Stimulated activated CD4-positive, alpha-beta T cell treated with anti-CD3 and anti-CD28 coated beads, TNF-alpha, amount 100 ng/mL, for 1 hour (primary cell): Measurements from ENCODE around the gene ATP5MC3.

Experiments
- DNase-seq, 3 donors: peaks; one replicate each; pipeline ENCODE4 v3.0.0-alpha.2; 2020; ENCODE audit warnings: low read depth in 3 of 3, low spot score in 1 of 3

The ATP5MC3 gene

GRCh38 chr2:175168564-175168945 lies 13.0 kb downstream of the ATP5MC3 start:
- DNase-seq, result no peak

- peak; percentile 87 to 97 (median 93) for DNase-seq
Measured at GRCh38 chr2:175167792-175168563, 13.5 kb downstream of the ATP5MC3 start, which contains the start of gene ATF2. ATF2 (minus strand) TSS chr2:175168203; CDS start chr2:175136443, 31,760 bp downstream.

GRCh38 chr2:175167076-175167791 lies 14.3 kb downstream of the ATP5MC3 start:
- peak in 1 of 3 donors; percentile 3 for DNase-seq

GRCh38 chr2:175166216-175166824 lies 15.2 kb downstream of the ATP5MC3 start:
- no peak for DNase-seq

- DNase-seq, result no peak
Measured at GRCh38 chr2:175164235-175164634, 17.3 kb downstream of the ATP5MC3 start.

GRCh38 chr2:175158894-175159293 lies 22.6 kb downstream of the ATP5MC3 start:
- DNase-seq, result no peak

- no peak for DNase-seq
Measured at GRCh38 chr2:175156534-175156933, 25.0 kb downstream of the ATP5MC3 start.

- no peak for DNase-seq
Measured at GRCh38 chr2:175154661-175155082, 26.8 kb downstream of the ATP5MC3 start.

GRCh38 chr2:175152242-175152641 lies 29.3 kb downstream of the ATP5MC3 start:
- no peak for DNase-seq

GRCh38 chr2:175151791-175152190 lies 29.7 kb downstream of the ATP5MC3 start:
- no peak for DNase-seq

GRCh38 chr2:175147186-175147585 lies 34.3 kb downstream of the ATP5MC3 start:
- no peak for DNase-seq

GRCh38 chr2:175143678-175144077 lies 37.8 kb downstream of the ATP5MC3 start:
- DNase-seq, result no peak

- DNase-seq, result no peak
Measured at GRCh38 chr2:175143191-175143590, 38.3 kb downstream of the ATP5MC3 start.

- DNase-seq, result no peak
Measured at GRCh38 chr2:175140332-175140731, 41.2 kb downstream of the ATP5MC3 start.

GRCh38 chr2:175137793-175138192 lies 43.7 kb downstream of the ATP5MC3 start:
- no peak for DNase-seq

- DNase-seq, result no peak
Measured at GRCh38 chr2:175136334-175137215, 44.9 kb downstream of the ATP5MC3 start.

- DNase-seq, result no peak
Measured at GRCh38 chr2:175135862-175136261, 45.6 kb downstream of the ATP5MC3 start.

GRCh38 chr2:175135177-175135576 lies 46.3 kb downstream of the ATP5MC3 start:
- DNase-seq, result no peak

- DNase-seq, result no peak
Measured at GRCh38 chr2:175131252-175131651, 50.3 kb downstream of the ATP5MC3 start.

GRCh38 chr2:175126661-175127060 lies 54.8 kb downstream of the ATP5MC3 start:
- DNase-seq, result no peak
